Osteoblast (primary cell): ENCODE data around the gene RNF224. TPM values are rescaled to one million over a fixed set of nuclear protein-coding genes. Genes with fewer than 3 reads are reported as not detected.
A peak's percentile ranks its signal among the peaks of the same experiment; 100 is the strongest.
"Not testable (repeated sequence)": the region's sequence is repeated elsewhere in the genome, so short reads cannot be mapped to it uniquely, and the experiment has no call there.

Source experiments
- DNase-seq: peaks from one replicate; pipeline ENCODE4 v3.0.0; 2011; ENCODE audit warnings: low spot score, mixed read lengths; ENCODE audit not compliant: insufficient read length; ENCODE audit errors: missing footprints
- H2AFZ ChIP-seq: 2 replicates; pipeline ENCODE4 v1.6.0; 2011; ENCODE audit warnings: mild to moderate bottlenecking, low read length
- H3K27ac ChIP-seq: 2 replicates; pipeline ENCODE4 v1.5.1; 2011; ENCODE audit warnings: mild to moderate bottlenecking, low read depth, low read length, moderate library complexity
- H3K27me3 ChIP-seq: 2 replicates; pipeline ENCODE4 v1.6.0; 2012; ENCODE audit warnings: mild to moderate bottlenecking, control low read depth, inconsistent platforms, low read length, moderate library complexity; ENCODE audit not compliant: insufficient read depth
- H3K36me3 ChIP-seq: 2 replicates; pipeline ENCODE4 v1.5.1; 2011; ENCODE audit warnings: mild to moderate bottlenecking, low read length, control low read depth, moderate library complexity; ENCODE audit not compliant: insufficient read depth
- H3K4me1 ChIP-seq: 2 replicates; pipeline ENCODE4 v1.5.1; 2011; ENCODE audit warnings: mild to moderate bottlenecking, low read length, control low read depth, moderate library complexity; ENCODE audit not compliant: insufficient read depth
- H3K4me2 ChIP-seq: 2 replicates; pipeline ENCODE4 v1.6.0; 2011; ENCODE audit warnings: mild to moderate bottlenecking, low read length; ENCODE audit not compliant: insufficient read depth
- H3K4me3 ChIP-seq: fragments of 200-600 bp; sonication (generic); 3 replicates; pipeline ENCODE4 v1.5.1; 2012; ENCODE audit warnings: mild to moderate bottlenecking, low read length, inconsistent platforms; ENCODE audit not compliant: insufficient read depth
- H3K79me2 ChIP-seq: 2 replicates; pipeline ENCODE4 v1.6.0; 2012; ENCODE audit warnings: mild to moderate bottlenecking, low read length, control low read depth, inconsistent platforms; ENCODE audit not compliant: insufficient read depth
- H3K9me3 ChIP-seq: 2 replicates; pipeline ENCODE4 v1.5.1; 2011; ENCODE audit warnings: low read depth, low read length, control low read depth
- H4K20me1 ChIP-seq: 2 replicates; pipeline ENCODE4 v1.6.0; 2012; ENCODE audit warnings: mild to moderate bottlenecking, low read length, control low read depth; ENCODE audit not compliant: insufficient read depth
- CTCF ChIP-seq: IDR thresholded peaks from 2 replicates; pipeline ENCODE4 v1.5.1; 2011; ENCODE audit warnings: mild to moderate bottlenecking, low read depth, low read length, moderate library complexity; ENCODE audit errors: extremely low read depth
- total RNA-seq: library from RNA; depleted of rRNA; stranded (reverse); fragments of >200 nt; gene quantifications from 2 replicates; pipeline ENCODE4 v1.2.3, GENCODE V29; 2012

Gene RNF224
- total RNA-seq, 1 donor = under 0.01 TPM

- H3K36me3 ChIP-seq = peaks cover 19% of the 10 kb centered on the region
- peaks cover 14% of the 10 kb centered on the region for H4K20me1 ChIP-seq
- H3K9me3 ChIP-seq = no peaks in the 10 kb centered on the region
- no peak for TF ChIP-seq CTCF
- H3K4me1 ChIP-seq = peaks cover 13% of the 10 kb centered on the region
- peak overlapping the region; percentile 33 for H2AFZ ChIP-seq
- DNase-seq = no peak
- peak overlapping the region; percentile 90 for H3K4me3 ChIP-seq
- peaks cover 30% of the 10 kb centered on the region for H3K79me2 ChIP-seq
- peak overlapping the region; percentile 92 for H3K4me2 ChIP-seq
- H3K27ac ChIP-seq = no peak overlapping the region
- no peaks in the 10 kb centered on the region for H3K27me3 ChIP-seq
Measured at GRCh38 chr9:137255448-137256114, 28.3 kb downstream of the RNF224 start.

GRCh38 chr9:137256362-137256761, 29.1 kb downstream of the RNF224 start:
- H3K27me3 ChIP-seq = no peaks in the 10 kb centered on the region
- peaks cover 13% of the 10 kb centered on the region for H3K4me1 ChIP-seq
- H3K4me2 ChIP-seq = peak overlapping the region; percentile 92
- H3K36me3 ChIP-seq = peaks cover 19% of the 10 kb centered on the region
- H3K9me3 ChIP-seq = no peaks in the 10 kb centered on the region
- no peak overlapping the region for H3K27ac ChIP-seq
- peak; percentile 67 for DNase-seq
- H2AFZ ChIP-seq = no peak overlapping the region
- TF ChIP-seq CTCF = no peak
- H3K4me3 ChIP-seq = peak overlapping the region; percentile 90
- H4K20me1 ChIP-seq = peaks cover 14% of the 10 kb centered on the region
- H3K79me2 ChIP-seq = peaks cover 30% of the 10 kb centered on the region

- Histone ChIP-seq H3K4me2 (peak overlapping the region; percentile 92), H3K4me3 (no peak overlapping the region), H4K20me1 (peaks cover 14% of the 10 kb centered on the region), H2AFZ (no peak overlapping the region), H3K79me2 (peaks cover 30% of the 10 kb centered on the region), H3K27me3 (no peaks in the 10 kb centered on the region), H3K4me1 (peaks cover 13% of the 10 kb centered on the region), H3K9me3 (no peaks in the 10 kb centered on the region), H3K27ac (no peak overlapping the region), H3K36me3 (peaks cover 19% of the 10 kb centered on the region)
- peak; percentile 77 for DNase-seq
- TF ChIP-seq CTCF = no peak
Measured at GRCh38 chr9:137256856-137257255, 29.6 kb downstream of the RNF224 start.

- peaks cover 14% of the 10 kb centered on the region for H3K79me2 ChIP-seq
- TF ChIP-seq CTCF = peak; percentile 42
Measured at GRCh38 chr9:137262173-137262908, 35.0 kb downstream of the RNF224 start.

More at GRCh38 chr9:137262173-137262908, 35.0 kb downstream of the RNF224 start:
- not testable (repeated sequence) for H2AFZ ChIP-seq, H3K4me1 ChIP-seq, H3K27ac ChIP-seq, H3K4me2 ChIP-seq, DNase-seq, H3K27me3 ChIP-seq, H3K9me3 ChIP-seq, H4K20me1 ChIP-seq, H3K4me3 ChIP-seq
- peaks cover 38% of the 10 kb centered on the region for H3K36me3 ChIP-seq
